PC-9 (cell line): ENCODE results near the gene FNDC3B. TPM values are rescaled to one million over a fixed set of nuclear protein-coding genes. Genes with fewer than 3 reads are reported as not detected.

Experiments
- BruUV-seq: library from RNA; stranded (reverse); fragments of 400-500 nt; replicated peaks from 2 replicates; lab custom pipeline; 2021; lab: Mats Ljungman, UMichigan
- CTCF ChIA-PET: fragments of 300-600 bp; sonication (Branson Sonifier 250); formaldehyde crosslinking; loops from one replicate; lab custom pipeline; 2022; ENCODE audit warnings: antibody characterized with exemption; lab: Charles Lee
- POLR2A ChIA-PET: fragments of 300-600 bp; sonication (Branson Sonifier 250); formaldehyde crosslinking; loops from one replicate; lab custom pipeline; 2022; ENCODE audit warnings: antibody characterized with exemption; ENCODE audit not compliant: unreplicated experiment; lab: Charles Lee
- DNase-seq, 2 experiments: peaks; one replicate each; pipeline versions ENCODE4 v3.0.0 to v3.0.0-alpha.2; 2015 to 2022; ENCODE audit warnings: mixed read lengths in 1 of 2
- H2AFZ ChIP-seq: fragments of 200-600 bp; sonication (generic); 2 replicates; pipeline ENCODE4 v1.8.1; 2017; ENCODE audit warnings: antibody characterized with exemption
- H3F3A ChIP-seq: fragments of 200-600 bp; sonication (generic); 2 replicates; pipeline ENCODE4 v1.8.1; 2017; ENCODE audit warnings: antibody characterized with exemption, mild to moderate bottlenecking, low read depth; ENCODE audit not compliant: insufficient read depth
- H3K27ac ChIP-seq: fragments of 200-600 bp; sonication (generic); 2 replicates; pipeline ENCODE4 v1.6.1; 2016; ENCODE audit warnings: mixed run types
- H3K27me3 ChIP-seq: fragments of 200-600 bp; sonication (generic); 2 replicates; pipeline ENCODE4 v1.6.1; 2016; ENCODE audit warnings: low read depth, mixed run types; ENCODE audit not compliant: insufficient read depth
- H3K36me3 ChIP-seq: fragments of 200-600 bp; sonication (generic); 2 replicates; pipeline ENCODE4 v1.6.1; 2016; ENCODE audit warnings: low read depth, mixed run types
- H3K4me1 ChIP-seq: fragments of 200-600 bp; sonication (generic); replicated peaks from 2 replicates; pipeline ENCODE4 v1.6.1; 2016; ENCODE audit warnings: mixed run types; ENCODE audit not compliant: insufficient read depth
- H3K4me2 ChIP-seq: fragments of 200-600 bp; sonication (generic); 2 replicates; pipeline ENCODE4 v1.6.1; 2017; ENCODE audit warnings: mixed run types
- H3K4me3 ChIP-seq: fragments of 200-600 bp; sonication (generic); 2 replicates; pipeline ENCODE4 v1.6.1; 2016; ENCODE audit warnings: mixed run types
- H3K79me2 ChIP-seq: fragments of 200-600 bp; sonication (generic); 2 replicates; pipeline ENCODE4 v1.6.1; 2017; ENCODE audit warnings: low read depth, mixed run types
- H3K9me2 ChIP-seq: fragments of 200-600 bp; sonication (generic); 2 replicates; pipeline ENCODE4 v1.8.1; 2017; ENCODE audit warnings: mild to moderate bottlenecking; ENCODE audit not compliant: insufficient read depth
- H3K9me3 ChIP-seq: fragments of 200-600 bp; sonication (generic); 2 replicates; pipeline ENCODE4 v1.8.1; 2016; ENCODE audit warnings: low read depth; ENCODE audit not compliant: insufficient read depth
- H4K20me1 ChIP-seq: fragments of 200-600 bp; sonication (generic); 2 replicates; pipeline ENCODE4 v1.8.1; 2017; ENCODE audit not compliant: insufficient read depth
- EZH2 ChIP-seq: fragments of 200-600 bp; sonication (generic); IDR thresholded peaks from 2 replicates; pipeline ENCODE4 v1.8.0; 2017; ENCODE audit warnings: antibody characterized with exemption, low read depth
- intact Hi-C: fragments of 100-400 bp; cut with micrococcal nuclease; formaldehyde crosslinking; loops from one replicate; pipeline ENCODE4 v1.10.0; 2022; ENCODE audit not compliant: unreplicated experiment
- total RNA-seq: library from RNA; stranded (reverse); gene quantifications from 2 replicates; pipeline ENCODE4 v1.2.3, GENCODE V29; 2021
- TF ChIP-seq, protein P1 (sequence below): fragments of 200-600 bp; sonication (generic); conservative IDR thresholded peaks from 2 replicates; pipeline ENCODE4 v1.6.1; 2017; ENCODE audit warnings: mixed run types, antibody characterized with exemption, mild to moderate bottlenecking, moderate library complexity

The FNDC3B gene
- total RNA-seq, 1 experiment from 2014 or later = 106 TPM

DNA sequence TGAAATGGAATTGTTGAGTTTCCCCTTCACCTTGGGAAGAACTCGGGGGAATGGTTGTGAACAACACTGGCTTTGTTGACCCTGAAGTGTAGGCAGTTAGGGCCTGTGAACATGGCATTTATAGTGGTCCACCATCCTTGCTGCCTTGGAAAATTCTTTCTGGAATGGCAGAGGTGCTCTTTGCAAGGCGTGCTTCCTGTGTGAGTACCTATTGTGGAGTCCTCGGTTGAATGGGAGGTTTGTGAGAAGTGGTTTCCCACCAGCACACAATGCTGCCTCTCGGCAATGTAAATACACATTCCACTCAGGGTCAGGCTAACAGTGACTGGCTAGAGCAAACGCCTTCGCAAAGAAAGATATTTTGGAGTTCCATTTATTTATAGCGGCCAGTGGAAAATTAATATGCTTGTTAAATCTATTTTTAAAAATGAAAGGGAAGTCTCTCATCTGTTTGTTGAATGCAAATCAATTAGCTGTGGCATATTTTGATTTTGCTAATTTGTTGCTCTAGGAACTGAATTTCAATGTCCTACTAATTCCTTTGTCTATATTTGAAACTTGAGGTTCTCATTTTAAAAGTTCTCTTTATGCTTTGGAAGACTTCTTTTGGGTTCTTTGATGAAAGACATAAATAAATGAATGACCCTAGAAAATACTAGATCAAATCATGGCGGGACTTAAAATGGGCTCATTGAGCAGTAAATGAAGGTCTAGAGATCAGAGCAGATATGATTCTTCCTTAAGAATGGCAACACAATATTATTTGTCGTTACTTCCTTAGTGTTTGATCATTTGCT, 59.5 kb downstream of the FNDC3B start:
- Histone ChIP-seq H3K4me3 (no peak overlapping the region), H4K20me1 (peaks cover 92% of the 10 kb centered on the region), H3K27ac (no peak overlapping the region), H3K36me3 (peaks cover 53% of the 10 kb centered on the region), H3K4me2 (no peak overlapping the region), H3F3A (peaks cover 85% of the 10 kb centered on the region), H3K27me3 (no peaks in the 10 kb centered on the region), H3K79me2 (peaks cover 100% of the 10 kb centered on the region), H3K9me3 (peaks cover 3% of the 10 kb centered on the region), H3K4me1 (peaks cover 97% of the 10 kb centered on the region), H3K9me2 (0 out of 2 replicates have a peak, but pooled peaks cover 4% of the 10 kb centered on the region), H2AFZ (no peak overlapping the region)
- ChIA-PET CTCF (no interaction called here), POLR2A (no interaction called here)
- no TSS peak for BruUV-seq
- TF ChIP-seq, protein P1, sequence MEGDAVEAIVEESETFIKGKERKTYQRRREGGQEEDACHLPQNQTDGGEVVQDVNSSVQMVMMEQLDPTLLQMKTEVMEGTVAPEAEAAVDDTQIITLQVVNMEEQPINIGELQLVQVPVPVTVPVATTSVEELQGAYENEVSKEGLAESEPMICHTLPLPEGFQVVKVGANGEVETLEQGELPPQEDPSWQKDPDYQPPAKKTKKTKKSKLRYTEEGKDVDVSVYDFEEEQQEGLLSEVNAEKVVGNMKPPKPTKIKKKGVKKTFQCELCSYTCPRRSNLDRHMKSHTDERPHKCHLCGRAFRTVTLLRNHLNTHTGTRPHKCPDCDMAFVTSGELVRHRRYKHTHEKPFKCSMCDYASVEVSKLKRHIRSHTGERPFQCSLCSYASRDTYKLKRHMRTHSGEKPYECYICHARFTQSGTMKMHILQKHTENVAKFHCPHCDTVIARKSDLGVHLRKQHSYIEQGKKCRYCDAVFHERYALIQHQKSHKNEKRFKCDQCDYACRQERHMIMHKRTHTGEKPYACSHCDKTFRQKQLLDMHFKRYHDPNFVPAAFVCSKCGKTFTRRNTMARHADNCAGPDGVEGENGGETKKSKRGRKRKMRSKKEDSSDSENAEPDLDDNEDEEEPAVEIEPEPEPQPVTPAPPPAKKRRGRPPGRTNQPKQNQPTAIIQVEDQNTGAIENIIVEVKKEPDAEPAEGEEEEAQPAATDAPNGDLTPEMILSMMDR = no peak
- no peak for TF ChIP-seq EZH2
- no peak for DNase-seq
- intact Hi-C loops = no loop called here

DNA sequence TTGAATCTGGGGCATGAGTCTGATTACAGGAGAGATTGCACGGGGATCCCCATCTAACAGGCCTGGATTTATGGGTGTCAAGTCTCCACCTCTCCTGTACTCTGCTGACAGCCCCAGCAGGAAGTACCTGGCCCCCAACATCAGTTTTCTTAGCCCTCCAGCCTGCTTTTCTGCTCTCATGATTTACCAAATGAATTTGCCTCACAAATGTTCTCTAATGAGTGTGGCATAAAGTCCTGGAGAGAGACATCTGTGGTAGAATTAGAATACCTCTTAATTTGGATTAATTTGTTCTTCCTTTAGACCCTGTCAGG, 60.1 kb downstream of the FNDC3B start:
- Histone ChIP-seq H4K20me1 (peaks cover 92% of the 10 kb centered on the region), H2AFZ (no peak overlapping the region), H3K9me2 (0 out of 2 replicates have a peak, but pooled peaks cover 4% of the 10 kb centered on the region), H3K36me3 (peaks cover 54% of the 10 kb centered on the region), H3F3A (peaks cover 87% of the 10 kb centered on the region), H3K27ac (no peak overlapping the region), H3K27me3 (no peaks in the 10 kb centered on the region), H3K9me3 (peaks cover 3% of the 10 kb centered on the region), H3K4me1 (peaks cover 97% of the 10 kb centered on the region), H3K4me2 (no peak overlapping the region), H3K79me2 (peaks cover 100% of the 10 kb centered on the region), H3K4me3 (no peak overlapping the region)
- intact Hi-C loops = no loop called here
- ChIA-PET CTCF (no interaction called here), POLR2A (no interaction called here)
- no peak for DNase-seq
- no TSS peak for BruUV-seq
- TF ChIP-seq, protein P1 = no peak
- TF ChIP-seq EZH2 = no peak

DNA sequence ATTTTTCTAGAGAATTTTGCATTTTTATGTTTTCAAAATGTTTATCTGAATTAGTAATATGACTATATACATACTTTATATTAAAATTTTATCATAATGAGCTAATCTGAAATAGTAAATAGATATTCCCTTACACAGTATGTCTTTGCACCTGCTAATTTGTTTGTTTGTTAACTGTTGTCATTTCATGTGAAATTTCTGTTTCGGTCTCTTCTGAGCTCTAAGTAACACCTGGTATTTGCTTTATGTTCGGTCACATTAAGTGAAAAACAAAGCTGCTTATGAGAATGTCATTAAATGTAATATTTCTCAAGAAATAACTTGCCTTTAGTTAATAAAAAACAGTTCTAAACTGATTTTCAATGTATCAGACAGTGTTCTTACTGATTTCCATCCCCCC, 61.1 kb downstream of the FNDC3B start:
- Histone ChIP-seq H3K9me2 (0 out of 2 replicates have a peak, but pooled peaks cover 4% of the 10 kb centered on the region), H3K4me3 (no peak overlapping the region), H3K4me2 (no peak overlapping the region), H2AFZ (no peak overlapping the region), H3K79me2 (peaks cover 100% of the 10 kb centered on the region), H4K20me1 (peaks cover 92% of the 10 kb centered on the region), H3K27ac (no peak overlapping the region), H3K9me3 (peaks cover 3% of the 10 kb centered on the region), H3F3A (peaks cover 85% of the 10 kb centered on the region), H3K4me1 (peaks cover 86% of the 10 kb centered on the region), H3K27me3 (no peaks in the 10 kb centered on the region), H3K36me3 (peaks cover 57% of the 10 kb centered on the region)
- POLR2A ChIA-PET = interaction anchor here (0.8 kb wide), 1 partner anchor 226 kb away, joined by 4 read pairs; no protein-coding TSS in a partner anchor
- intact Hi-C loops = no loop called here
- no peak for DNase-seq
- no TSS peak for BruUV-seq
- CTCF ChIA-PET = interaction anchor here (0.5 to 0.6 kb wide), 2 partner anchors 339 to 532 kb away, joined by 6 to 9 read pairs; no protein-coding TSS in a partner anchor
- TF ChIP-seq EZH2 = no peak
- TF ChIP-seq, protein P1 = no peak
